Measurements from ENCODE around the gene ABO.
"Not testable (repeated sequence)": the region's sequence is repeated elsewhere in the genome, so short reads cannot be mapped to it uniquely, and the experiment has no call there.

ABO gene

DNA sequence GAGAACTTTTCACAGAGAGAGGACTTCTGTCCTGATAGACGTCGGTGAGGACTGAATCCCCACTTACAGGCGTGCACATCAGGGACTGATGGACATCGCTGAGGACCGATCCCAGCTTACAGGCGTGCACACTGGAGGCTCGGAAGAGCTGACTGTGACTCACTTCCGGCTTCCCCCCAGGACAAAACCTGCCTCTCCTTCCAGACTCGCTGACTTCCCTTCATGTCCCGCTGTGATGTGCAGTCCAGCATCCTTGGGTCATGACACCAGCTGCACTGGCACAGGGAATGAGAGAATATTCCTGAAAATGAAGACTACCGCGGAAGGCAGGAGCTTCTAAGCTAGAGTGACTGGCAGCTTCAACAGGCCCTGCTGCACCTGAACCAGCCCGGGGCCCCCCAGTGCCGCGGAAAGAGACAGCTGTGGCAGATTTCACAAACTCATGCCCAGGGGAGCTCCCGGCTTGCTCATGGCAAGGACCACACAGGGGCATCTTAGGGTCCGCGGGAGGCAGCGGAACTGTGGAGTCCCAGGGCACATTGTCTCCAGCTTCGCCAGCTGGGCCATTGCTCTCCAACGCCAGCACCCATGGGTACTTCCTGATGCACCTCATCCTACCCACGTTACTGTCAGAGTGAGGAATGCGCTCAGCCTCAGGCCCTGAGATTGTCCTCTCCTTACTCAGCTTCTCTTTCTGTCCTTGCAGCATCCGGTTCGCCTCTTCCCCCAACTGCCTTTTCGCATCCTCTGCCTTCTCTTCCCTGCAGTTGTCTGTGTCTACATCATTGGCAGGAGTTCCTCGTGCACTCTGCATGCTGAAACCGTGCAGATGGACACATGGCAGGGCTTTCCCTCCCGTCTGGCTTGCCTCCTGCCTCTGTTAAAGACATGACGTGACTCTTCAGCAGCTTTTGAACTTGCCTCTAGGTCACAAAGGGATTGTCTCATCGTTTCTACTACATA lies 31.5 kb upstream of the ABO start:
- H3K4me1 ChIP-seq (ENCODE audit: control insufficient read depth in 1 of 2, insufficient read depth in 2 of 2, low read length in 2 of 2) = peaks cover 0 to 5% of the 10 kb centered on the region in 2 donors
- H3K36me3 ChIP-seq (ENCODE audit: control insufficient read depth in 1 of 2, insufficient read depth in 2 of 2, low read length in 2 of 2) = no peaks in the 10 kb centered on the region
- no peaks in the 10 kb centered on the region for H3K27me3 ChIP-seq (ENCODE audit: low read depth, low read length)
- H3K9me3 ChIP-seq (ENCODE audit: control insufficient read depth in 1 of 2, low read length in 2 of 2) = no peaks in the 10 kb centered on the region
- no peak overlapping the region for H3K4me3 ChIP-seq (ENCODE audit: low read depth in 1 of 2, low read length in 2 of 2)
- H3K27ac ChIP-seq (ENCODE audit: low read length) = no peak overlapping the region

GRCh38 chr9:133305731-133306130 lies 30.7 kb upstream of the ABO start:
- H3K4me3 ChIP-seq (ENCODE audit: low read depth in 1 of 2, low read length in 2 of 2) = no peak overlapping the region
- H3K36me3 ChIP-seq (ENCODE audit: control insufficient read depth in 1 of 2, insufficient read depth in 2 of 2, low read length in 2 of 2) = no peaks in the 10 kb centered on the region
- peaks cover 0 to 5% of the 10 kb centered on the region in 2 donors for H3K4me1 ChIP-seq (ENCODE audit: control insufficient read depth in 1 of 2, insufficient read depth in 2 of 2, low read length in 2 of 2)
- H3K27ac ChIP-seq (ENCODE audit: low read length) = no peak overlapping the region
- H3K27me3 ChIP-seq (ENCODE audit: low read depth, low read length) = no peaks in the 10 kb centered on the region
- H3K9me3 ChIP-seq (ENCODE audit: control insufficient read depth in 1 of 2, low read length in 2 of 2) = no peaks in the 10 kb centered on the region

DNA sequence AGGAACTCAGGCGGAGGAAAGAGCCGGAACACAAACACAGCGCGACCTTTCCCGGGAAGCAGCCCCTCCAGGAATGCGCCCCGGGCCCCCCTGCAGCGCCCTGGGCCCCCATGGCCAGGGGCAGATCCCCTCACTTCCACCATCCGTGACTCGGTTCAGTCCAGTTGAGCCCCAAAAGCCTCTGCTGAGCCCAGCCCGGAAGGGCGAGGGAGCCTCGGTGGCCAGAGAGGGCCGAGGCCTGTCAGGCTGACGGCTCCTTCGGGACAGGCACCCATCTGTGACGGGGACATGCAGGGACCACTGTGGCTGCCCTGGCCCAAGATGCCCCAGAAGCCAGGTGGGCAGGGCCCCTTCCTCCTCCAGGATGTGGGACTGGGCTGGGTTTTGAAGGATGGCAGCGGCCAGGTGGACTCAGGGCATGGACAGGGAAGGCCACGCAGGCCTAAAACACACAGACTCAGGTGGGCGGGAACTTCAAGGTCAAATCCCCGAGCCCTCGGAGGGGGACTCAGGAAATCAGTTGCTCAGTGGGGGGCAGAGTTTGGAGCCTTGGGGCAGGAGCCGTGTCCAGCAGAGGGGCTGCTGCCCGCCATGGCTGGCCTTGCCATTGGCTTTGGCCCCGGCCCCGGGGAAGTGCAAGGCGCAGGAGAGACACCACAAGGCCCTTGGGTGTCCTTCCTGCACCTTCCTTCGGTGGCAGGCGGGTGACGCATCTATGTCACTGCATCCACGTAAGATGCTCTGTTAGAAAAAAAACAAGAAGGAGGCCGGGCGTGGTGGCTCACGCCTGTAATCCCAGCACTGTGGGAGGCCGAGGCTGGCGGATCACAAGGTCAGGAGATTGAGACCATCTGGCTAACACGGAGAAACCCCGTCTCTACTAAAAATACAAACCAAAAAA lies 29.7 kb upstream of the ABO start:
- Histone ChIP-seq H3K27ac (ENCODE audit: low read length) (no peak overlapping the region), H3K27me3 (ENCODE audit: low read depth, low read length) (no peaks in the 10 kb centered on the region), H3K4me1 (ENCODE audit: control insufficient read depth in 1 of 2, insufficient read depth in 2 of 2, low read length in 2 of 2) (peaks cover 0 to 5% of the 10 kb centered on the region in 2 donors), H3K9me3 (ENCODE audit: control insufficient read depth in 1 of 2, low read length in 2 of 2) (no peaks in the 10 kb centered on the region), H3K36me3 (ENCODE audit: control insufficient read depth in 1 of 2, insufficient read depth in 2 of 2, low read length in 2 of 2) (no peaks in the 10 kb centered on the region), H3K4me3 (ENCODE audit: low read depth in 1 of 2, low read length in 2 of 2) (no peak overlapping the region)

- Histone ChIP-seq H3K4me1 (ENCODE audit: control insufficient read depth in 1 of 2, insufficient read depth in 2 of 2, low read length in 2 of 2) (peaks cover 0 to 5% of the 10 kb centered on the region in 2 donors), H3K9me3 (ENCODE audit: control insufficient read depth in 1 of 2, low read length in 2 of 2) (no peaks in the 10 kb centered on the region), H3K27ac (ENCODE audit: low read length) (no peak overlapping the region), H3K27me3 (ENCODE audit: low read depth, low read length) (no peaks in the 10 kb centered on the region), H3K36me3 (ENCODE audit: control insufficient read depth in 1 of 2, insufficient read depth in 2 of 2, low read length in 2 of 2) (no peaks in the 10 kb centered on the region), H3K4me3 (ENCODE audit: low read depth in 1 of 2, low read length in 2 of 2) (no peak overlapping the region)
Observed at GRCh38 chr9:133304158-133304470, 29.1 kb upstream of the ABO start.

GRCh38 chr9:133303266-133304157 lies 28.5 kb upstream of the ABO start:
- H3K27ac ChIP-seq (ENCODE audit: low read length) = no peak overlapping the region
- no peaks in the 10 kb centered on the region for H3K9me3 ChIP-seq (ENCODE audit: control insufficient read depth in 1 of 2, low read length in 2 of 2)
- peaks cover 0 to 5% of the 10 kb centered on the region in 2 donors for H3K4me1 ChIP-seq (ENCODE audit: control insufficient read depth in 1 of 2, insufficient read depth in 2 of 2, low read length in 2 of 2)
- H3K36me3 ChIP-seq (ENCODE audit: control insufficient read depth in 1 of 2, insufficient read depth in 2 of 2, low read length in 2 of 2) = no peaks in the 10 kb centered on the region
- H3K27me3 ChIP-seq (ENCODE audit: low read depth, low read length) = no peaks in the 10 kb centered on the region
- H3K4me3 ChIP-seq (ENCODE audit: low read depth in 1 of 2, low read length in 2 of 2) = no peak overlapping the region

DNA sequence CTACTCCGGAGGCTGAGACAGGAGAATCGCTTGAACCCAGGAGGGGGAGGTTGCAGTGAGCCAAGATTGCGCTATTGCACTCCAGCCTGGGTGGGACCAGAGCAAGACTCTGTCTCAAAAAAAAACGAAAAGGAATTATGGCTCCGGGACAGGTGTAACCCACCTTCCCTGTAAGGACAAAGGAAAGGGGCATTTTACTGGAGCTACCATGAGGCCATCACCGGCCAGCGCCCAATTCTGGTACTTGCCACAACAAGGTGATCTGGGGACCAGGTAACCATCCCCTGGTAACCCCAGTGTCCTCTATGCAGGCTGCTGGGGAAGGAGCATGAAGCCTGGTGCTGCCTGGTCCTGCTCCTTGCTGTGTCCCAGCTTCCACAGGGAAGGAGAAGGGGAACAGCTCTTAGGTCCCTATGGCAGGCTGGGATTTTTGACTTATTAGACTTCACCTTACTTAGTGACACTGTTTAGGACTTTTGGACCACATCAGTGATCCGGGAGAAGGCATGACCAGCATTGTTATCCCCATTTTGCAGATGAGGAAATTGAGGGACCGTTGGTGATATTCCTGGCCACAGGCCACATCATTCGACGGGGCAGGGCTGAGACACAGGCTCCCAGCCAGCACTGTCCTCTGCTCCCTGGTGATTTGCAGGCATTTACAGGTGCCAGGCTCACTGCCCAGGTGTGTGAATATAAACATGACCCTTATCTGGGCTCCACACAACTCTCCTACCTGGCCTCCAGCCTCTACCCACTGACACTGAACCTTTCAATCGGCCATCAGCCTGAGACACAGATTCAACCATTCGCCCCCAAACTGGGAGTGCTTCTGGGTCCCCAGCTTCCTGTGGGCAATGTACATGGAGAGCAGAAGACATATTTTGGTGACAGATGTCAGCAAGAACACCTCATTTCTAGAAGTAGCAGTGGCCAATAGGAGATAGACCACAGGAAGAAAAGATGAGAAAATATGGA lies 26.5 kb upstream of the ABO start:
- peaks cover 0 to 2% of the 10 kb centered on the region in 2 donors for H3K4me1 ChIP-seq (ENCODE audit: control insufficient read depth in 1 of 2, insufficient read depth in 2 of 2, low read length in 2 of 2)
- no peak overlapping the region for H3K4me3 ChIP-seq (ENCODE audit: low read depth in 1 of 2, low read length in 2 of 2)
- no peak overlapping the region for H3K27ac ChIP-seq (ENCODE audit: low read length)
- H3K9me3 ChIP-seq (ENCODE audit: control insufficient read depth in 1 of 2, low read length in 2 of 2) = no peaks in the 10 kb centered on the region
- no peaks in the 10 kb centered on the region for H3K27me3 ChIP-seq (ENCODE audit: low read depth, low read length)
- H3K36me3 ChIP-seq (ENCODE audit: control insufficient read depth in 1 of 2, insufficient read depth in 2 of 2, low read length in 2 of 2) = no peaks in the 10 kb centered on the region

DNA sequence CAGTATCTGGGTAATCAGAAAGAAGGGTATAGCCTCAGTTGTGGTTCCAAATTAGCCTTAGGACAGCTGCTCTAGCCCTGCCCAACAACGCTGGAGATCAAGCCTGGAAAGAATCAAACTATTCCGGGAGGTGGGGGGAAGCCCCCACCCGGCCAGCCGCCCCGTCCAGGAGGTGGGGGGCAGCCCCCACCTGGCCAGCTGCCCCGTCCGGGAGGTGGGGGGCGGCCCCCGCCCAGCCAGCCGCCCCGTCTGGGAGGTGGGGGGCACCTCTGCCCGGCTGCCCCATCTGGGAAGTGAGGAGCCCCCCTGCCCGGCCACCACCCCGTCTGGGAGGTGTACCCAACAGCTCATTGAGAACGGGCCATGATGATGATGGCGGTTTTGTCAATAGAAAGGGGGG lies 25.0 kb upstream of the ABO start:
- H3K27me3 ChIP-seq (ENCODE audit: low read depth, low read length); H3K4me1 ChIP-seq (ENCODE audit: control insufficient read depth in 1 of 2, insufficient read depth in 2 of 2, low read length in 2 of 2); H3K27ac ChIP-seq (ENCODE audit: low read length); H3K36me3 ChIP-seq (ENCODE audit: control insufficient read depth in 1 of 2, insufficient read depth in 2 of 2, low read length in 2 of 2); H3K4me3 ChIP-seq (ENCODE audit: low read depth in 1 of 2, low read length in 2 of 2); H3K9me3 ChIP-seq (ENCODE audit: control insufficient read depth in 1 of 2, low read length in 2 of 2): not testable (repeated sequence)

DNA sequence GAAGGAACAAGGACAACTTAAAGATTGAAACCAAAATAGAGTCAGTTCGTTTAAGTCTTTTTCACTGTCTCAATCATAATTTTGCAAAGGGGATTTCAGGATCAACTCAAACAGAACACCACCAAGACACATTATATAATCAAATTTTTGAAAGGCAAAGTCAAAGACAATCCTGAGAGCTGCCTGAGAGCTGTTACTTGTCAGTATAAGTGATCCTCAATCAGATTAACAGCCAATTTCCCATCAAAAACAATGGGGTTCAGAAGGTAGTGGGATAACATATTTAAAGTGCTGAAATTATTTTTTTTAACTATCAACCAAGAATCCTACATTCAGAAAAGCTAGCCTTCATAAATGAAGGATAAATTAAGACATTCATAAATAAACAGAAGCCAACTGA lies 19.3 kb upstream of the ABO start:
- no peak overlapping the region for H3K4me3 ChIP-seq (ENCODE audit: low read depth in 1 of 2, low read length in 2 of 2)
- no peaks in the 10 kb centered on the region for H3K4me1 ChIP-seq (ENCODE audit: control insufficient read depth in 1 of 2, insufficient read depth in 2 of 2, low read length in 2 of 2)
- no peaks in the 10 kb centered on the region for H3K27me3 ChIP-seq (ENCODE audit: low read depth, low read length)
- H3K9me3 ChIP-seq (ENCODE audit: control insufficient read depth in 1 of 2, low read length in 2 of 2) = peaks cover 0 to 3% of the 10 kb centered on the region in 2 donors
- H3K36me3 ChIP-seq (ENCODE audit: control insufficient read depth in 1 of 2, insufficient read depth in 2 of 2, low read length in 2 of 2) = no peaks in the 10 kb centered on the region
- H3K27ac ChIP-seq (ENCODE audit: low read length) = no peak overlapping the region

GRCh38 chr9:133290751-133291302 lies 15.8 kb upstream of the ABO start:
- no peaks in the 10 kb centered on the region for H3K4me1 ChIP-seq (ENCODE audit: control insufficient read depth in 1 of 2, insufficient read depth in 2 of 2, low read length in 2 of 2)
- H3K27ac ChIP-seq (ENCODE audit: low read length) = no peak overlapping the region
- no peaks in the 10 kb centered on the region for H3K36me3 ChIP-seq (ENCODE audit: control insufficient read depth in 1 of 2, insufficient read depth in 2 of 2, low read length in 2 of 2)
- no peak overlapping the region for H3K4me3 ChIP-seq (ENCODE audit: low read depth in 1 of 2, low read length in 2 of 2)
- H3K27me3 ChIP-seq (ENCODE audit: low read depth, low read length) = no peaks in the 10 kb centered on the region
- H3K9me3 ChIP-seq (ENCODE audit: control insufficient read depth in 1 of 2, low read length in 2 of 2) = peaks cover 0 to 3% of the 10 kb centered on the region in 2 donors

GRCh38 chr9:133286523-133286922 lies 11.5 kb upstream of the ABO start:
- Histone ChIP-seq H3K4me1 (ENCODE audit: control insufficient read depth in 1 of 2, insufficient read depth in 2 of 2, low read length in 2 of 2) (no peaks in the 10 kb centered on the region), H3K4me3 (ENCODE audit: low read depth in 1 of 2, low read length in 2 of 2) (no peak overlapping the region), H3K27ac (ENCODE audit: low read length) (no peak overlapping the region), H3K36me3 (ENCODE audit: control insufficient read depth in 1 of 2, insufficient read depth in 2 of 2, low read length in 2 of 2) (no peaks in the 10 kb centered on the region), H3K9me3 (ENCODE audit: control insufficient read depth in 1 of 2, low read length in 2 of 2) (peaks cover 0 to 3% of the 10 kb centered on the region in 2 donors), H3K27me3 (ENCODE audit: low read depth, low read length) (no peaks in the 10 kb centered on the region)
